Effector CD8-positive, alpha-beta T cell (primary cell): ENCODE results near the gene ZFYVE21.
"Not testable (repeated sequence)": the region's sequence is repeated elsewhere in the genome, so short reads cannot be mapped to it uniquely, and the experiment has no call there.

Experiments
- DNase-seq: peaks from one replicate; lab custom pipeline; 2025; lab: John Stamatoyannopoulos, UW

The ZFYVE21 gene

DNA sequence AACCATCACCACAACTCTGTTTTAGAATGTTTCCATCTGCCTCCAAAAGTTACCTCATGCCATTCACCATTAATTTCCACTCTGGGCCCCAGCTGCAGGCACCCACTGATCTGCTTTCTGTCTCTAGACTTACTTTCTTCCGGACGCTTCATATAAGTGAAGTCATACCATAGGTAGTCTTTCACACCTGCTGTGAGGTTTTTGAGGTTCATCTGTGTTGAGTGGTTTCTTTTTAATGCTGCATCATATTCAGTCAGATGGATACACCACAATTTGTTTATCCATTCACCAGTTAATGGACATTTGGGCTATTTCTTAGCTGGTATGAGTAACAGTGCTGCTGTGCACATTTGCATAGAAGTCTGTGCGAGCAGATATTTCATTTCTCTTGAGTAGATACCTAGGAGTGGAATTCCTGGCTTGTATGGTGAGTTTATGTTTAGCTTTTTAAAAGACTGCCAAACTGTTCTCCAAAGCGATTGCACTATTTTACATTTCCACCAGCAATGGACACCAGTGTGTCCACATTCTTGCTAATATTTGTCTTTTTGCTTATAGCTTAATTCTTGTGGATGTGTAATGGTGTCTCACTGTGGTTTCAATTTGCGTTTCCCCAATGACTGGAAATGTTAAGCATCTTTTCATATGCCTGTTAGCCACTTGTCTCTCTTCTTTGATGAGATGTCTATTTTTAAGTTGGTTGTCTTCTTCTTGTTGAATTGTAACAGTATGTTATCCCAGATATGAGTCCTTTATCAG, 48.3 kb downstream of the ZFYVE21 start:
- no peak for DNase-seq

GRCh38 chr14:103765526-103765925, 49.9 kb downstream of the ZFYVE21 start:
- DNase-seq, result no peak

DNA sequence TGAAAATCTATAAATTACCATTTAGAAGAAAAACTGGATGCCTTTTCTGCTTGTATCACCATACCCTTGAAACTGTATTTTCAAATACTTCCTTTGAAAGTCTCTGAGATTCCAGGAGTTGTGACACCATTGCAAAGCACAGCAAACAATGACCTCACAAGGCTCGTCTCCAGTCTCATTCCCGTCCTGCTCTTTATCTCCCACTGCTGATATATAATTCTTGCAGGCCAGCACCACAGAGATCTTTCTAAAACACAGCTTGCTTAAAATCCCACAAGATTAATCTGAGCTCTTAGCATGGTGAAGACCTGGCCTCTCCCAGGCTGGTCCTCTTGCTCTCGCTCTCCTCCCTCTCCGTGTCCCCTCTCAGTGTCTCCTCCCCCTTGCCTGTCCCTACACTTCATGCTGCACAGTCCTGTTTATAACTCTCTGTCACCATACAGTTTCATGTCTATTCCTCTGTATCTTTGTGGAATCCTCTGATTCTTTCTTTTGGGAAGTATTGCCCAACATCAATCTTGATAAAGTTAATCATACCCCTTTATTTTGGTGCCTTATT, 51.8 kb downstream of the ZFYVE21 start:
- no peak for DNase-seq

- no peak for DNase-seq
Measured at GRCh38 chr14:103770500-103770899, 54.9 kb downstream of the ZFYVE21 start.

DNA sequence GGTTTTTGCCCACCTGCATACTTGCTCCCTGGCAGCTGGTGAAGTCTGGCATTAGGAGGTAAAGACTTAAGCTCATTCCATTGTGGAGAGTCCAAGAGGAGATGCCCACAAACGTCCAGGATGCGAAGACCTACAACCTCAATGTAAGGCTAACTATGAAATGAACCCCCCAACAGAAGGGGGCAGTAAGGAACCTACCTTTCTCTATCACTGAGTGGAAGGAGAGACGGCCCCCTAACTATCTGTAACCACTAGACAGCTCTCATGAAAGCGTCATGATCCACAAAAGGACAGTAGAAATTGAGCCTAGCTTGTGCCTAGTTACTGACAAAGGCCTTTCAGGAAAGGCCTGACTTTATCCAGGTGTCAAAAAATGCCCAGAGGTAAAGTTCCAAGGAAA, 55.3 kb downstream of the ZFYVE21 start:
- no peak for DNase-seq

DNA sequence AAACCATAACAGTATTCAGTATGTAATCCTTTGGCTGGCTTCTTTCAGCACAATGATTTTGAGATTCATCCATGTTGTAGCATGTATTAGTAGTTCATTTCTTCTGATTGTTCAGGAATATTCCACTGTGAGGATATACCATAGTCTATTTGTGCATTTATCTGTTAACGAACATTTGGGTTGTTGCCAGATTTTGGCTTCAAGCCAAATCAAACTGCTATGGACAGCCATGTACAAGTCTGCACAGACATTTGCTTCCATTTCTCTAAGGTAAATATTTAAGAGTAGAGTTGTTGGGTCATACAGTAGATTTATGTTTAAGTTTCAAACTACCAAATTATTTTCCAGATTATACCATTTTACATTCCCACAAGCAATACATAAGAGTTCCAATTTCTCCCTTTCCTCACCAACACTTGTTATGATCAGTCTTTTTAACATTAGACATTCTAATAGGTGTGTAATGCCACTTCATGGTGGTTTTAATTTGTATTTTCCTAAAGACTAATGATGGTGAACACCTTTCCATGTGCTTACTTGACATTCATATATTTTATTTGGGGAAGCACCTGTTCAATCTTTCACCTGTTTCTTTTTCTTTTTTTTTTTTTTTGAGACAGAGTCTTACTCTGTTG, 56.6 kb downstream of the ZFYVE21 start:
- no peak for DNase-seq

DNA sequence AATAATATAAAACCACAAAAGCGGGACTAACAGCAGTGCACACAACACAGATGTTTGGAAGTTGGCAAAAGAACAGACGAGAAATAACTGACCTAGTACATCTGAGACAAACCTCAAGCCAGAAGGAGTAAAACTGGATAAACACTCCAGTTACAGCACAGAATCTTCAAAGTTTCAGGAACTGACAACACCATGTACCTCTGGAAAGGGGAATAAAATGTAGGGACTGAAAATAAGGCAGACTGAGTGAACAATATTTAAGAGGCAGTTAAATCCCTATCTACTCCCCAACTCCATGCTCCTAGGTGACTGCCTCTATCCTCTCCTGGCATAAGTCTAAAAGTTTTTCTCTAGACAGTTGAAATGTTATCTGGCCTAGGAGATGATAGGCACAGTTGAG, 57.9 kb downstream of the ZFYVE21 start:
- DNase-seq, result no peak

GRCh38 chr14:103775506-103775905, 59.9 kb downstream of the ZFYVE21 start:
- no peak for DNase-seq

- not testable (repeated sequence) for DNase-seq
Measured at GRCh38 chr14:103776319-103776718, 60.7 kb downstream of the ZFYVE21 start.

- no peak for DNase-seq
Measured at GRCh38 chr14:103782376-103782775, 66.8 kb downstream of the ZFYVE21 start.
